GM18951 (cell line): ENCODE results near the gene KRTAP10-7.
"Not testable (repeated sequence)": the region's sequence is repeated elsewhere in the genome, so short reads cannot be mapped to it uniquely, and the experiment has no call there.

Experiments
- POLR2A ChIP-seq: IDR thresholded peaks from 4 replicates; pipeline ENCODE4 v1.6.1; 2011; ENCODE audit warnings: mild to moderate bottlenecking; ENCODE audit not compliant: insufficient read length, insufficient read depth; ENCODE audit errors: extremely low read depth
- in situ Hi-C: fragments of 300-500 bp; cut with MboI; formaldehyde crosslinking; loops from one replicate; pipeline ENCODE4 v1.12.0; 2022; ENCODE audit warnings: low sequenced_read_pairs, mixed read lengths, inconsistent platforms; ENCODE audit not compliant: unreplicated experiment

Gene KRTAP10-7

GRCh38 chr21:44600118-44600978 lies at the start of gene KRTAP10-7:
Gene KRTAP10-7, plus strand, starts transcription at chr21:44600597. Its CDS starts 25 bp downstream, at chr21:44600622.
- in situ Hi-C loops = not testable (repeated sequence)

- in situ Hi-C loops = no loop called here
- TF ChIP-seq POLR2A = no peak
These were observed 49.6 kb upstream of the KRTAP10-7 start for GRCh38 chr21:44550807-44551206.

GRCh38 chr21:44551340-44551961 lies 48.9 kb upstream of the KRTAP10-7 start, which contains the start of gene KRTAP10-2:
Gene KRTAP10-2, minus strand, starts transcription at chr21:44551505. Its CDS starts 47 bp downstream, at chr21:44551458.
- in situ Hi-C loops = no loop called here
- TF ChIP-seq POLR2A = no peak

- no peak for TF ChIP-seq POLR2A
- in situ Hi-C loops = no loop called here
These were observed 48.3 kb upstream of the KRTAP10-7 start for GRCh38 chr21:44552136-44552535.

GRCh38 chr21:44552681-44553080 lies 47.7 kb upstream of the KRTAP10-7 start:
- TF ChIP-seq POLR2A = no peak
- in situ Hi-C loops = no loop called here

- in situ Hi-C loops = no loop called here
- TF ChIP-seq POLR2A = no peak
These were observed 45.1 kb upstream of the KRTAP10-7 start for GRCh38 chr21:44555200-44555875.

- no peak for TF ChIP-seq POLR2A
- in situ Hi-C loops = no loop called here
These were observed 43.5 kb upstream of the KRTAP10-7 start for GRCh38 chr21:44556879-44557278.

GRCh38 chr21:44557491-44558328 lies 42.7 kb upstream of the KRTAP10-7 start:
- in situ Hi-C loops = no loop called here

GRCh38 chr21:44558329-44558675 lies 42.1 kb upstream of the KRTAP10-7 start:
- in situ Hi-C loops = not testable (repeated sequence)

More at GRCh38 chr21:44557491-44558328, 42.7 kb upstream of the KRTAP10-7 start:
- TF ChIP-seq POLR2A = no peak

- TF ChIP-seq POLR2A = no peak
- in situ Hi-C loops = no loop called here
These were observed 41.7 kb upstream of the KRTAP10-7 start, which contains the start of gene KRTAP10-3 for GRCh38 chr21:44558695-44559094. Gene KRTAP10-3, minus strand, starts transcription at chr21:44558795. Its CDS starts 80 bp downstream, at chr21:44558715.

GRCh38 chr21:44564099-44564498 lies 36.3 kb upstream of the KRTAP10-7 start:
- no peak for TF ChIP-seq POLR2A
- in situ Hi-C loops = no loop called here

GRCh38 chr21:44564886-44565598 lies 35.4 kb upstream of the KRTAP10-7 start:
- no peak for TF ChIP-seq POLR2A
- in situ Hi-C loops = no loop called here
